CD14-positive monocyte (primary cell): Measurements from ENCODE around the gene CCDC8. TPM values are rescaled to one million over a fixed set of nuclear protein-coding genes. Genes with fewer than 3 reads are reported as not detected.

Experiments
- DNase-seq, 3 donors: peaks; one replicate each; pipeline ENCODE4 v3.0.0-alpha.2; 2011 to 2022
- H2AFZ ChIP-seq: 2 replicates; pipeline ENCODE4 v1.6.0; 2012; ENCODE audit warnings: mild to moderate bottlenecking, low read depth, low read length, inconsistent platforms; ENCODE audit not compliant: insufficient read depth, poor library complexity, severe bottlenecking
- H3K27ac ChIP-seq, 2 donors: 1 replicate in 1 of 2; 2 replicates in 1 of 2; pipeline ENCODE4 v1.5.1; 2012 to 2013; ENCODE audit warnings: low read length in 2 of 2, control low read depth in 1 of 2, inconsistent platforms in 1 of 2, low read depth in 1 of 2, mild to moderate bottlenecking in 1 of 2
- H3K27me3 ChIP-seq, 2 donors: one replicate each; pipeline versions ENCODE4 v1.6.0 to v1.6.1; 2011 to 2013; ENCODE audit warnings: low read length in 2 of 2; ENCODE audit not compliant: control insufficient read depth in 2 of 2, insufficient read depth in 2 of 2
- H3K36me3 ChIP-seq, 2 donors: replicated peaks in 1 of 2; 1 replicate in 1 of 2; 2 replicates in 1 of 2; pipeline versions ENCODE4 v1.5.1 to v1.6.1; 2012 to 2013; ENCODE audit warnings: low read length in 2 of 2, control low read depth in 1 of 2, inconsistent platforms in 1 of 2, mild to moderate bottlenecking in 1 of 2; ENCODE audit not compliant: insufficient read depth in 2 of 2, control insufficient read depth in 1 of 2
- H3K4me1 ChIP-seq, 2 donors: 1 replicate in 1 of 2; 2 replicates in 1 of 2; pipeline versions ENCODE4 v1.5.1 to v1.6.1; 2012 to 2013; ENCODE audit warnings: low read length in 2 of 2, control low read depth in 1 of 2, inconsistent platforms in 1 of 2, mild to moderate bottlenecking in 1 of 2, moderate library complexity in 1 of 2; ENCODE audit not compliant: insufficient read depth in 2 of 2, control insufficient read depth in 1 of 2
- H3K4me2 ChIP-seq: replicated peaks from 2 replicates; pipeline ENCODE3; 2012; ENCODE audit warnings: low read length, moderate library complexity, mild to moderate bottlenecking; ENCODE audit not compliant: poor library complexity, severe bottlenecking; ENCODE audit errors: extremely low read depth
- H3K4me3 ChIP-seq, 3 experiments: fragments of 200-600 bp in 1 of 3; sonication (generic) in 1 of 3; replicated peaks in 1 of 3; 1 replicate in 2 of 3; 2 replicates in 1 of 3; pipeline ENCODE4 v1.5.1; 2011 to 2013; ENCODE audit warnings: low read length in 3 of 3, mild to moderate bottlenecking in 3 of 3, control low read depth in 2 of 3, low read depth in 2 of 3, inconsistent platforms in 1 of 3, moderate library complexity in 1 of 3
- H3K79me2 ChIP-seq: 2 replicates; pipeline ENCODE4 v1.6.0; 2012; ENCODE audit warnings: mild to moderate bottlenecking, control low read depth, inconsistent platforms, low read length, moderate library complexity; ENCODE audit not compliant: insufficient read depth
- H3K9ac ChIP-seq: 2 replicates; pipeline ENCODE4 v1.6.0; 2017; ENCODE audit warnings: low read length, mild to moderate bottlenecking; ENCODE audit not compliant: insufficient read depth, poor library complexity, severe bottlenecking
- H3K9me3 ChIP-seq, 2 donors: replicated peaks in 1 of 2; 1 replicate in 1 of 2; 2 replicates in 1 of 2; pipeline versions ENCODE4 v1.5.1 to v1.6.1; 2012 to 2013; ENCODE audit warnings: low read length in 2 of 2, control low read depth in 1 of 2; ENCODE audit not compliant: control insufficient read depth in 1 of 2, insufficient read depth in 1 of 2
- H4K20me1 ChIP-seq: 2 replicates; pipeline ENCODE4 v1.6.0; 2012; ENCODE audit warnings: mild to moderate bottlenecking, low read length, control low read depth, moderate library complexity; ENCODE audit not compliant: insufficient read depth
- H3K27ac Mint-ChIP-seq, 7 donors: one replicate each; pipeline ENCODE4 v1.8.0; 2020; ENCODE audit warnings: mild to moderate bottlenecking in 7 of 7, mixed read lengths in 7 of 7, moderate library complexity in 6 of 7, inconsistent platforms in 2 of 7
- H3K27me3 Mint-ChIP-seq, 3 donors: one replicate each; pipeline ENCODE4 v1.8.0; 2021 to 2022; ENCODE audit warnings: low read depth in 3 of 3, mild to moderate bottlenecking in 3 of 3, mixed read lengths in 3 of 3, moderate library complexity in 3 of 3, inconsistent platforms in 1 of 3
- H3K36me3 Mint-ChIP-seq, 2 donors: one replicate each; pipeline ENCODE4 v1.8.0; 2020; ENCODE audit warnings: mixed read lengths in 2 of 2, inconsistent platforms in 1 of 2, mild to moderate bottlenecking in 1 of 2
- H3K4me1 Mint-ChIP-seq: one replicate; pipeline ENCODE4 v1.8.0; 2020; ENCODE audit warnings: mild to moderate bottlenecking, mixed read lengths
- H3K4me3 Mint-ChIP-seq, 2 donors: one replicate each; pipeline ENCODE4 v1.8.0; 2020; ENCODE audit warnings: mild to moderate bottlenecking in 2 of 2, mixed read lengths in 2 of 2, moderate library complexity in 1 of 2
- H3K9me3 Mint-ChIP-seq, 7 donors: one replicate each; pipeline ENCODE4 v1.8.0; 2020 to 2022; ENCODE audit warnings: mixed read lengths in 7 of 7, mild to moderate bottlenecking in 6 of 7, moderate library complexity in 6 of 7, inconsistent platforms in 2 of 7
- WGBS: methylation state at CpG from one replicate; pipeline ENCODE4 v1.1.5; 2013; ENCODE audit warnings: missing lambda C conversion rate; ENCODE audit not compliant: insufficient coverage; 5-methylcytosine and 5-hydroxymethylcytosine counted together
- intact Hi-C, 2 donors: fragments of 100-400 bp; cut with micrococcal nuclease; formaldehyde crosslinking; loops; one replicate each; pipeline versions ENCODE4 v1.15.0 to v1.15.1; 2023
- polyA plus RNA-seq, 3 donors: library from polyadenylated mRNA; depleted of rRNA in 1 of 3; unstranded in 2 of 3; stranded (reverse) in 1 of 3; fragments of 300-500 nt in 2 of 3; fragments of >200 nt in 1 of 3; fragmentation: Illumina TruSeq in 2 of 3; gene quantifications; 1 replicate in 2 of 3; 2 replicates in 1 of 3; pipeline ENCODE4 v1.2.3, GENCODE V29; 2012 to 2021
- TF ChIP-seq, protein P1 (sequence below): fragments of 200-600 bp; IDR thresholded peaks from one replicate; pipeline ENCODE4 v1.8.0; 2022; ENCODE audit warnings: antibody characterized with exemption, mild to moderate bottlenecking

The CCDC8 gene
- polyA plus RNA-seq, 3 donors = not detected

DNA sequence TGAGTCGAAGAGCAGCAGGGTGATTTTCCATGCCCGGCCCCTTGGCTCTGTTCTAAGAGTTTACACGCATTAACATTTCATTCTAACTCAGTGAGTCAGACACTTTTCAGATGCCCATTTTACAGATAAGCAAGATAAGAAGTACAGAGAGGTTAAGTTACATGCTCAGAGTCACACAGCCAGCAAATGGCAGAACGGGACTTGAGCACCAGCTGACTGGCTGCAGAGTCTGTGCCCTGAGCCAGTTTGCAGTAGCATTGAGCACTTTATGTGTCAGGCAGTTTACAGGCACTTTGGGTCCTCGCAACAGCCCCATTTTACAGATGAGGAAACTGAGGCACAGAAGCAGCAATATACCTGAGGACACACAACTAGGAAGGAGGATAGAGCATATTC, 19.0 kb downstream of the CCDC8 start:
- H3K27ac Mint-ChIP-seq = no peak overlapping the region

DNA sequence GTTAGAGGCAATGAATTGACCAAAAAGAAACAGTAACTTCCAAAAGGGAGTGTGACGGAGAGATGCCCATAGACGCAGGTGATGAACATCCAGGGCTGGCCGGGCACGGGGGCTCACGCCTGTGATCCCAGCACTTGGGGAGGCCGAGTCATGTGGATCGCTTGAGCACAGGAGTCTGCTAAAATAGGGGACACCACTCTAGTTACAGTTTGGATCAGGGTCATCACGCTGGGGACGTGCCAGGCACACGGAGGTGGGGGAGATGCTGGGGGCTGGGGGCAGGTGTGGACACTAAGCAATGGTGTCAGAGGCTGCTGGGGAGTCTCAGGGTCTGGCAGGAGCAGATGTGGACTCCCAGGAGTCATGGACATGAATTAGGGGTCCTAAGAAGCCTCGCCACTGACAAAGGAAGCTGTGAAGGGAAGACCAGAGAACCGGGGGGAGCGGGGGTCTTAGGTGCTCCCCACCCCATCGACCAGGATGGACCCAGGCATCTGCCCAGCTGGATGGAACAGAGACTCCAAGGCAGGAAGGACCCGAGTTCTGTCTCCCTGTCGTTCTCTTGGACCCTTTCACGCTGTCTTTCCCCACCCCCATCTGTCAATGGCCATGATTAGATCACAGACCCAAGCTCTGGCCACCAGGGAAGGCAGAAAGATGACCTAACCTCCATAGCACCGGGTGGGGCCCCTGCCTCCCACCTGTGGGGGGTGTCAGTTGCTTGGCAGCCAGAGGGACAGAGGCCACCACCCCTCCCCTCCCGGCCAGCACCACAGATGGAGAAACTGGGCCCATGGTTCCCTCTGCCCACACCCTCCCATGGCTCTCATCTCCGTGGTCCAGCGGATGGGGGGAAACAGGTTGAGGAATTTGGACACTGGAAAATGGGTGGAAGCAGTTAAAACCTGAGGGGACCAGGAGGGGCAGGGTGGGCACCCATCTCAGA, 19.6 kb downstream of the CCDC8 start:
- no peak overlapping the region for H3K4me3 Mint-ChIP-seq
- DNase-seq = no peak
- H3K9me3 ChIP-seq = no peaks in the 10 kb centered on the region

More for the DNA sequence above, 19.0 kb downstream of the CCDC8 start:
- no peak overlapping the region for H3K4me3 ChIP-seq
- H3K36me3 Mint-ChIP-seq = peaks cover 25 to 26% of the 10 kb centered on the region in 2 donors
- TF ChIP-seq, protein P1, sequence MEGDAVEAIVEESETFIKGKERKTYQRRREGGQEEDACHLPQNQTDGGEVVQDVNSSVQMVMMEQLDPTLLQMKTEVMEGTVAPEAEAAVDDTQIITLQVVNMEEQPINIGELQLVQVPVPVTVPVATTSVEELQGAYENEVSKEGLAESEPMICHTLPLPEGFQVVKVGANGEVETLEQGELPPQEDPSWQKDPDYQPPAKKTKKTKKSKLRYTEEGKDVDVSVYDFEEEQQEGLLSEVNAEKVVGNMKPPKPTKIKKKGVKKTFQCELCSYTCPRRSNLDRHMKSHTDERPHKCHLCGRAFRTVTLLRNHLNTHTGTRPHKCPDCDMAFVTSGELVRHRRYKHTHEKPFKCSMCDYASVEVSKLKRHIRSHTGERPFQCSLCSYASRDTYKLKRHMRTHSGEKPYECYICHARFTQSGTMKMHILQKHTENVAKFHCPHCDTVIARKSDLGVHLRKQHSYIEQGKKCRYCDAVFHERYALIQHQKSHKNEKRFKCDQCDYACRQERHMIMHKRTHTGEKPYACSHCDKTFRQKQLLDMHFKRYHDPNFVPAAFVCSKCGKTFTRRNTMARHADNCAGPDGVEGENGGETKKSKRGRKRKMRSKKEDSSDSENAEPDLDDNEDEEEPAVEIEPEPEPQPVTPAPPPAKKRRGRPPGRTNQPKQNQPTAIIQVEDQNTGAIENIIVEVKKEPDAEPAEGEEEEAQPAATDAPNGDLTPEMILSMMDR = no peak
- 80% methylated on average over 1 of the region's 5 CpGs for WGBS
- H3K4me1 ChIP-seq = no peaks in the 10 kb centered on the region
- intact Hi-C loops = loop anchor here (2.0 kb wide), 2 partner anchors 94 to 118 kb away; no protein-coding TSS in a partner anchor
- H3K4me1 Mint-ChIP-seq = no peaks in the 10 kb centered on the region
- no peak overlapping the region for H3K4me2 ChIP-seq
- H2AFZ ChIP-seq = no peak overlapping the region
- no peak for DNase-seq
- H3K27me3 Mint-ChIP-seq = peaks cover 3 to 18% (median 6%) of the 10 kb centered on the region in 3 donors
- H3K4me3 Mint-ChIP-seq = no peak overlapping the region
- H3K27me3 ChIP-seq = no peaks in the 10 kb centered on the region
- no peak overlapping the region for H3K27ac ChIP-seq
- no peaks in the 10 kb centered on the region for H3K79me2 ChIP-seq
- H4K20me1 ChIP-seq = no peaks in the 10 kb centered on the region
- no peaks in the 10 kb centered on the region for H3K9me3 ChIP-seq
- peaks cover 0 to 2% (median 0%) of the 10 kb centered on the region in 7 donors for H3K9me3 Mint-ChIP-seq
- no peak overlapping the region for H3K9ac ChIP-seq
- H3K36me3 ChIP-seq = peaks cover 22 to 24% of the 10 kb centered on the region in 2 donors

More for the DNA sequence above, 19.6 kb downstream of the CCDC8 start:
- no peaks in the 10 kb centered on the region for H4K20me1 ChIP-seq
- H3K27ac Mint-ChIP-seq = peak overlapping the region in 1 of 7 donors; percentile 44
- H3K4me2 ChIP-seq = no peak overlapping the region
- no peak overlapping the region for H2AFZ ChIP-seq
- H3K36me3 Mint-ChIP-seq = peaks cover 32% of the 10 kb centered on the region in 2 donors
- H3K4me3 ChIP-seq = no peak overlapping the region
- WGBS = 87% methylated on average over 17 of the region's 21 CpGs
- H3K27ac ChIP-seq = no peak overlapping the region
- H3K9ac ChIP-seq = no peak overlapping the region
- no peaks in the 10 kb centered on the region for H3K4me1 ChIP-seq
- no peaks in the 10 kb centered on the region for H3K27me3 ChIP-seq
- H3K79me2 ChIP-seq = no peaks in the 10 kb centered on the region
- peaks cover 29 to 30% of the 10 kb centered on the region in 2 donors for H3K36me3 ChIP-seq
- H3K4me1 Mint-ChIP-seq = no peaks in the 10 kb centered on the region
- peaks cover 2 to 13% (median 3%) of the 10 kb centered on the region in 3 donors for H3K27me3 Mint-ChIP-seq
- peaks cover 0 to 3% (median 0%) of the 10 kb centered on the region in 7 donors for H3K9me3 Mint-ChIP-seq
- intact Hi-C loops = loop anchor here (2.0 kb wide), 2 partner anchors 95 to 119 kb away; no protein-coding TSS in a partner anchor
- TF ChIP-seq, protein P1 = no peak
